GM13977 (cell line): Measurements from ENCODE around the gene GDPGP1.

ENCODE experiments used
- DNase-seq: peaks from one replicate; pipeline ENCODE4 v3.0.0; 2012; ENCODE audit warnings: low spot score
- CTCF ChIP-seq: IDR thresholded peaks from 2 replicates; pipeline ENCODE4 v1.5.1; 2012; ENCODE audit warnings: mild to moderate bottlenecking, control low read depth; ENCODE audit not compliant: insufficient read depth; ENCODE audit errors: extremely low read depth, missing control alignments
- in situ Hi-C: fragments of 300-500 bp; cut with MboI; formaldehyde crosslinking; loops from one replicate; pipeline ENCODE4 v1.12.0; 2022; ENCODE audit warnings: low sequenced_read_pairs, low pct_unique_long_range_greater_than_20kb, mixed read lengths, inconsistent platforms; ENCODE audit not compliant: unreplicated experiment

The GDPGP1 gene

GRCh38 chr15:90225504-90226234 is 8.3 kb upstream of the GDPGP1 start:
- DNase-seq: no peak
- in situ Hi-C loops: no loop called here
- TF ChIP-seq CTCF: no peak

- no peak for DNase-seq
- in situ Hi-C loops: no loop called here
- TF ChIP-seq CTCF: no peak
These were observed 6.7 kb upstream of the GDPGP1 start for GRCh38 chr15:90227336-90227735.

- no peak for TF ChIP-seq CTCF
- in situ Hi-C loops: no loop called here
- DNase-seq: no peak
These were observed 5.9 kb upstream of the GDPGP1 start for GRCh38 chr15:90227816-90228772.

GRCh38 chr15:90228960-90229359 is 5.0 kb upstream of the GDPGP1 start:
- TF ChIP-seq CTCF: no peak
- no peak for DNase-seq
- in situ Hi-C loops: no loop called here

GRCh38 chr15:90230071-90230494 is 3.9 kb upstream of the GDPGP1 start:
- no peak for TF ChIP-seq CTCF
- in situ Hi-C loops: no loop called here
- no peak for DNase-seq

- TF ChIP-seq CTCF: no peak
- in situ Hi-C loops: no loop called here
- DNase-seq: no peak
These were observed 3.4 kb upstream of the GDPGP1 start for GRCh38 chr15:90230610-90231009.
